ENCODE measurements around the gene PTPRT.

- no peak for TF ChIP-seq CTCF (IDR thresholded peaks at IDR 0.05)
- TF ChIP-seq POLR2A (IDR thresholded peaks at IDR 0.05): no peak
These were observed 510.8 kb downstream of the PTPRT start for GRCh38 chr20:42678895-42679294.

All from ovary (tissue), 3 donors.